GM19193 (cell line): ENCODE data around the gene COL11A2.

Experiments used
- POLR2A ChIP-seq: IDR thresholded peaks from 4 replicates; pipeline ENCODE4 v1.6.1; 2011; ENCODE audit not compliant: insufficient read depth, insufficient read length; ENCODE audit errors: extremely low read depth

The COL11A2 gene

DNA sequence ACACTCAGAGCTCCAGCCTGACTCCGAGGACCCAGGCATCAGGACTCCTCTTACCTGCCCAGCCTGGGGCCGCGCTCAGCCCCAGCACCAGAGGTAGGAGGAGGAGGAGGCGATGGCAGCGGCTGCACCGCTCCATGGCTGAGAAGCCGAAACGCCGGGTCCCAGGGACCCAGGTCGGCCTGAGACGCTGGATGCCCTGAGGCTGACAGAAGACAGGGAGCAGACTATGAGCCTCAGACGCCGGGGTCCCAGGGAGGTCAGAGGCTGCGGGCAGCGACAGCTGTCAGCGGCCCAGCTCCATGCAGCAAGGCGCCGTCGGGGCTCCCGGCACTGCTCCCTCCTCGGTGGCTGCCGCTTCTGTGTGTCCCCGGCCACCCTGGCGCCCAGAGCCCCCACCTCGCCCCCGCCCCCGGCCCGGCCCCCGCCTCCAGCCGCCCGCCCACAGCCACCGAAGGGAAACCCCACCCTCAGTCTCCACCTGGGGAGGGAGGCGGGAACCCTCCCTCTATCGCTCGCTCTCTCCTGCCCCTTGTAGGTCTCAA, at the start of gene COL11A2:
COL11A2 (minus strand) TSS at position 363 of the 542 bp plus-strand sequence; CDS start at position 136, 227 bp downstream.
- no peak for TF ChIP-seq POLR2A

DNA sequence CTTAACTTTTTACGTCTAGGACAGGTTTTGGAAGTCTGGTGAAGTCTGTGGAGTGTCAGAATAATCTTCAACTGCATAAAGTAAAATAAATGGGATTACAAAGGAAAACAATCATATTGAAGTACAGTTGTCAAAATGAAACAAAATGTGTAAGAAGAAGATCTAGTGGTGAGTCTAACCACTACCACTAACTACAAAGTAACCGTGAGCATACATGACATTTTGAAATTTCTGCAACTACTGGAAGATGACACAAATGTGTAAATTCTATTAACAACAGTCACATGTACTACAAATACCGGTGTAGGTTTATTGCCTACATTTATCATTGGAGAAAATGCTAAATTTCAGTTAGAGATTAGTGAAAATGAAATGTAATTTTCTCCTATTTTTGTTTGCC, 49.7 kb upstream of the COL11A2 start:
- no peak for TF ChIP-seq POLR2A

DNA sequence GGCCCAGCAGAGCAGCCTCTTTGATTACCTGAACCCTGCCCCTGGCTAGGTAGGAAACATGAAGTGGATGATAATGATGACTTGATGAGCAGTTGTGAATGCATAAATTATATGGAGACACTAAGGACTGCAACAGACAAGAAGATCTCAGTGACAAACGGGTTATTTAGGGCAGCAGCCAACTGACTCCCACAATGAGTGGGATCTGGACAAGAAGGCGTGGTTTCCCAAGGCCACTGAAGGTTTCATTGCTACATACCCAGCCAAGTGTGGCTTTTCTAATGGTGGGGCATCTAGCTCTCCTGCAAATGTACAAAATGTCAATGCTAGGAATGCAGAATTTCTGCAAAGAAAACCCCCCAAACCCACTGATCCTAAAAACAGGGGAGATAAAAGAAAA, 45.5 kb upstream of the COL11A2 start:
- no peak for TF ChIP-seq POLR2A

DNA sequence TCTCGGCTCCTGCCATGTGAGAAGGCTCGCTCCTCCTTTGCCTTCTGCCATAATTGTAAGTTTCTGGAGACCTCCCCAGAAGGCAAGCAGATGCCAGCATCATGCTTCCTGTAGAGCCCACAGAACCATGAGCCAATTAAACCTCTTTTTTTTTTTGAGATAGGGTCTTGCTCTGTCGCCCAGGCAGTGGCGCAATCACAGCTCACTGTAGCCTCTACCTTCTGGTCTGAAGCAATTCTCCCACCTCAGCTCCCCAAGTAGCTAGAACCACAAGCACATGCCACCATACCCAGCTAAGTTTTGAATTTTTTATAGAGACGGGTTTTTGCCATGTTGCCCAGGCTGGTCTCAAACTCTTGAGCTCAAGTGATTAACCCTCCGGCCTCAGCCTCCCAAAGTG, 44.6 kb upstream of the COL11A2 start:
- no peak for TF ChIP-seq POLR2A

DNA sequence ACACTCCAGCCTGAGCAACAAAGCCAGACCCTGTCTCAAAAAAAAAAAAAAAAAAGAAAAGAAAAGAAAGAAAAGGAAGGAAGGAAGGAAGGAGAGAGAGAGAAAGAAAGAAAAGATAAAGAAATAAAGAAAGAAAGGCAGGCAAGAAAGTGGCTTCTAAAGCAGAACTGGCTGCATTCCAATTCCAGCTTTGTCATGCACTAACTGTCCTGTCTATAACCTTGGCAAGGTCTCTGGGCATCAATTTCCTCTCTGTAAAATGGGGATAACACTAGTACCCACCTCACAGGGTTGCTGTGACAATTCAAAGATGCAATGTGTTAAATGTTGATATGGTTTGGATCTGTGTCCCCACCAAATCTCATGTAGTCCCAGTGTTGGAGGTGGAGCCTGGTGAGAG, 44.1 kb upstream of the COL11A2 start:
- no peak for TF ChIP-seq POLR2A

DNA sequence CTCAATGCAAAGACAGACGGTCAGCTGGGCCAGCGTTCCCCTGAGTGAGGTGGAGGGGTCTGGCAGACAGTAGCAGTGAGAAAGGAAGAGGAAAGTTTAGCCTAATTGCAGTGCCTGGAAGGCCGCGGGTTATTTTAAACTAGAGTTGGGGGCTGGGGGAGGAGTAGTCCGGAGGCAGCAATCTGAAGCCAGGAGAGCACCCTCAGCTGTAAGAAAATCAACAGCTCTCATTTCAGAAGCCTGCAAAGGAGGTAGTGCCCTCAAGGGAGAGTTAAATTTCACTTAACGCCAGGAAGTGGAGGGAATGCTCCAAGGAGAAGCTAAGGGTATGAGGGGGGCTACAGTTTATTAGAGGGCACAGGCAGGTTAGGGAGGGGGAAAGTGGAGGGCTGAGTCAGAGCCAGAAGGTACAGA, 43.0 kb upstream of the COL11A2 start:
- no peak for TF ChIP-seq POLR2A

DNA sequence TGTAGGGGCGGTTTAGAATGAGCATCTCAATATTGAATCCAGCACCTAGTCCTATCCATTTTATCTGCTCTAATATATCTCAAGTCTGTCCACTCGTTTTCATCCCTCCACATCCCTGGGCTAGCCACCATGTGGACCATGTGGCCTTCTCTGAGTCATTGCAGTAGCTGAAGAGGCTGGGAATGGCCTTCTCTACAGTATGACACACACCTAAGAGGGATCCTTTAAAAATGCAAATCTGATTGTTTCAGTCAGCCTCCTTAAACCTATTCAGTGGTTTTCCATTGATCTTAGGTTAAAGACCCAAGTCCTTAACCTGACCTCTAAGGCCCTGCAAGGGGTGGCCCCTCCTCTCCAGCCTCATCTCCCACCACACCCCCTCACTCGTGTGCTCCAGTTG, 25.4 kb upstream of the COL11A2 start:
- TF ChIP-seq POLR2A = no peak

DNA sequence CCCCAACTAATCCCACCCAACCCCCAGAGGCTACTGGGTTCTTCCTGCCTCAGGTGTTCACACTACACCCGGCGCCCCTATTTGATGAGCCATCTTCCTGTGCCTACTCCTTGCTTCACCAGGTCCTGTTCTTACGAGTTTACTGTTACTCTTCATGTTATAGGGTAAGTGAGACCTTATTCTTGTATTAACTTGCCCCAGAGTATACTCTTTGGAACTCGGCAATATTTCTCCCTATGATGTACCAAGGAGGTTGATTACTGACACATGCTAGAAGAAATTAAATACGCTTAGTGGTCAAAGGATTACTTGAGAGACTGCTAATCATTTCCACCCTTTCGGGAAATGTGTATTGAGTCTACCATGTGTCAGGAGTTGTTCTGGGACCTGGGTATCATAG, 25.0 kb upstream of the COL11A2 start:
- TF ChIP-seq POLR2A = no peak

DNA sequence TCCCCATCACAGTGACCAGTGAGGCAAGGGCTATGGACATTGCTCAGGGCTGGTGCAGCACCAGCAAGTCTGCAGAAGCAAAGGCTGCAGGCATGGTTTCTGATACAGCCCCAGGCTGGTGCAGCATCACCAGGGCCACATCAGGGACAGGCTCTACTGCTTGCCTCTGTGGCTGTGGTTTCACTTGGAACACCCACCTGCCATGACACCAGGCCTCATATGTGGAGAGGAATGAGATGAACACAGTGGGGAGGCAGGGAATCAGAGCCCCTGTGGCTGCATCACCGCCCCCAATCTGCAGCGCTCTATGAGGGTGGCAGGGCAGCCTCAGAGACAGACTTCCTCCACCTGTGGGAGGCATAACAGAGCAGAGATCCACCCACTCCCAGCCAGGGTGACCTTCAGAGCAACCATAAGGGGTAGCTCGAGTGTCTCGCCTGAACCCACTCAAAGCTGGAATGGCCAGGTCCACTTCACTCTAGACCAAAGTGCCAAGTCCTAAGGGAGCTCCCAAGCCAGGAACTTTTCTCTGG, 23.9 kb upstream of the COL11A2 start:
- no peak for TF ChIP-seq POLR2A

DNA sequence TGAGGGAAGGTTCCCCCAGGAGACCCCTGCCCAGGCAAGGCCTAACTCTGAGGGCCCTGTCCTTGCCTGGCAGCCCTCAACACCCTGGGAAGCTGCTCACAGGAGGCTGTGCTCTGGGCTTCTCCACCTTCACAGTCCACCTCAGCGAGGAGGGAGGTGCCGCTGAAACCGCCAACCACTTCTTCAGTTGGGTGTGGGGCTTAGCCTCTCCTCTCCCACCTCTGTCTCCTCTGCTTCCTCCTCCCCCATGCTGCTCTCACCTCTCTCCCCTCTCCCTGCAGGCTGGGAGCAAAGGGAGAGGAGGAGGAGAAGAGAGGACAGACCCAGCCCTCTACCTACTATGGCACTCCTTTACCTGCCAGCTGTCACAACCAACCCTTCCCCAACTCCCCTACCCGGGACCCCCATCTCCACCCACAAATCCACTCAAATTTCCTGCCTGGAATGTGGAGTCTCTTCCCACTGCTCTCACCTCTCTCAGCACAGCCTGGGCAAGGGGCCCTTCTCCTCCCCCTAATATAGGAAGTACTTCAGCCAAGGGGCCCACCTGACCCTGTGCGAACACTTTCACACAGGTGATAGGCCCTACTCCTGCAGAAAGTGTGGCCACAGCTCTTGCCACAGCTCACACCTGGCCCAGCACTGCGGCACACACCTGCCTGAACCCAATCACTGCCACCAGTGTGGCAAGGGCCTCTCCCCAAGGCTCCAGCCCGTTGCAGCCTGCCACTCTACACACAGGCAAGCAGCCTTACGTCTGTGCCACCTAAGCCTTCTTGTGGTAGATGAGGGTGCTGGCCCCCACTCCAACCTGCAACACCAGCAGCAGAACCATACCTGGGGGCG, 23.2 kb upstream of the COL11A2 start:
- no peak for TF ChIP-seq POLR2A

DNA sequence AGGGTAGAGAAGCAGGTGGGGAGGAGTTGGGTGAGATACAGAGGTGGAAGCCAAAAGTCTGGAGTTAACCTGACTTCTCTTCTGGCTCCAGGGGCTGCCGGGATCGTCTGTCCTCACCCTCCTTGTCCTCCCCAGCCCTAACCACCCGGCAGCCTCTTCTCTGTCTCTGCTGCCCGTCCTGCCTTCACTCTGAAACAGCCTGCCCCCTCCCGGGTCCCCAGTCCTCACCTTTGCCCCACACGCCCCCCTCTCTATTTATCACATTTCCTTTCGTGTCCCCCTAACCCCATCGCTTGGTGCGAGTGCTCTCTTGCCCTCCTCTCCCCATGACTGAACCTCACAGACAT, 21.7 kb upstream of the COL11A2 start:
- TF ChIP-seq POLR2A = no peak

DNA sequence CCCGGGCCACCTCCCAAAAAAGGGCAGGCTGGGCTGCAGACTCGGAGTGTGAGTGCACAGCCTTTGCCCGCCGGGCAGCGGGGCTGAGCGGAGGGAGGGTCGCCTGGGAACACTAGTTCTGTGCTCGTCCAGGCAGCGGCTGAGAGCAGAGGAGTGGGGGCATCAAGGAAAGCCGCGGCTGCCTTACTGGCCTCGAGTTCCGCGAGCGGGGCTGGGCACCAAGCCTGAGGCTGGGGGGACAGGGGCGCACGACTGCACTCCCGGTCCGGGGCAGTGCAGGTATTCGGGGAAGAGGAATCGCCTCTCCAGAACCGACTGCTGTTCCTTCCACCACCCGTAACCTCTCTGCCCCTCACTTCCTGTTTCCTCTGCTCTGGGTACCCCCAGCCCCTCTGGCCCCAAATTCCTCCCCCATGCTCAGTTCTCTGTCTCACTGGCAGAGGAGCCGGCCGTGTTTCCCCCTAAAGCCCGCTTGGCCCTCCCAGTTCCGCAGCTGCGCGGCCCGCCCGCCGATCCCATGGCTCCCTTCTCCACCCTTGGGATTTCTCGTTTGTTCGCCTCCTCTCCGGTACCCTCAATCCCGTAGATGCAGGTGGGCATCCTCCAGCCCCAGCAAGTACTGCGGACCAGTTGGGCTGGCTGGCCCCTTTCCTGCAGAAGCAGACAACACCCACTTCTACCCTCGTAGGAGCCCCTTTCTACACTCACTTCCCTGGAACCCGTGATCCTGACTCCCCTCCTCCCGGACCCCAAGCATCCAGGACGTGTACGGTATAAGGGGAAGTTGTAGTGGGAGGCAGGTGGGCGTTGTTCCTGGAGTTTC, 21.1 kb upstream of the COL11A2 start:
- no peak for TF ChIP-seq POLR2A

DNA sequence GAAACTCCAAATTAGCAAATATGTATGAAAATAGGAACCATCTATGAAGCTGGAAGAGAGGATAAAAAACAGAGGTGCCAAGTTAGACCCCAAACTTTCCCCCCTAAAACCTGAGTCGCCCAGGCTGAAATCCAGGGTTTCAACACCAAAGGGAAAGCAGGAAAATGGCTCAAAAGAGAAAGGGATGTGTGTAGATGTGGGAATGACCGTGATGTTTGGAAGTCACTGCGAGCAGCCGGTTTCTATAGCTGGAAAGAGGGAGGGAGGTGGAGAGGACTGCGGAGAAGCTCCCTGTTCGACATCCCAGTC, 20.5 kb upstream of the COL11A2 start:
- TF ChIP-seq POLR2A = no peak

DNA sequence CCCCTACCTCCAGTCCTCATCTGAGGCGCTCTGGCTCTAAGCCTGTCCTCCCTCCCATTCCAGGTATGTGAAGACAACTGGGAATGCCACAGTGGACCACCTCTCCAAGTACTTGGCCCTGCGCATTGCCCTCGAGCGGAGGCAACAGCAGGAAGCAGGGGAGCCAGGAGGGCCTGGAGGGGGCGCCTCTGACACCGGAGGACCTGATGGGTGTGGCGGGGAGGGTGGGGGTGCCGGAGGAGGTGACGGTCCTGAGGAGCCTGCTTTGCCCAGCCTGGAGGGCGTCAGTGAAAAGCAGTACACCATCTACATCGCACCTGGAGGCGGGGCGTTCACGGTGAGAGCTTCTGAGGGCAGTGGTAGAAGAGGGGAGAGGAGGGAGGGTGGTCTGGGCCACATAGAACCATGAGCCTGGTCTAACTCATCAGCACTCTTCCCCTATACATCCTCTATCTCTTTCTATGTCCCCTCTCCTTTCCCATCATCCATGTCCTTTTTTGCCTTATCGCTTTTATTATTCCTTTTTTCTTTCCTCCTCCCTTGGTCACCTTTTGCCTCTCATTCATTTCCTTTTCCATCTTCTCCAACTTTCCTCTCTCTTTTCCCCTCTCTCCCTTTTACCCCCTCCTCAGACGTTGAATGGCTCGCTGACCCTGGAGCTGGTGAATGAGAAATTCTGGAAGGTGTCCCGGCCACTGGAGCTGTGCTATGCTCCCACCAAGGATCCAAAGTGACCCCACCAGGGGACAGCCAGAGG, 19.6 kb upstream of the COL11A2 start:
- no peak for TF ChIP-seq POLR2A

DNA sequence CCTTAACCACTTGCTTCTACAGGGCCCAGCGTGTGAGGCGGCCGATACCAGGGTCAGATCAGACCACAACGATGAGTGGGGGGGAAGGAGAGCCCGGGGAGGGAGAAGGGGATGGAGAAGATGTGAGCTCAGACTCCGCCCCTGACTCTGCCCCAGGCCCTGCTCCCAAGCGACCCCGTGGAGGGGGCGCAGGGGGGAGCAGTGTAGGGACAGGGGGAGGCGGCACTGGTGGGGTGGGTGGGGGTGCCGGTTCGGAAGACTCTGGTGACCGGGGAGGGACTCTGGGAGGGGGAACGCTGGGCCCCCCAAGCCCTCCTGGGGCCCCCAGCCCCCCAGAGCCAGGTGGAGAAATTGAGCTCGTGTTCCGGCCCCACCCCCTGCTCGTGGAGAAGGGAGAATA, 18.9 kb upstream of the COL11A2 start:
- no peak for TF ChIP-seq POLR2A
